SK-N-SH (cell line): Measurements from ENCODE around the gene NT5C1B. TPM values are rescaled to one million over a fixed set of nuclear protein-coding genes. Genes with fewer than 3 reads are reported as not detected.

Source experiments
- CTCF ChIA-PET: fragments of 300-600, 350-600 bp; formaldehyde crosslinking; extraction: SDS; loops from one replicate; lab custom pipeline; 2021; lab: Yijun Ruan, JAX
- POLR2A ChIA-PET: fragments of 350-600 bp; sonication (Branson Sonifier 250); formaldehyde crosslinking; extraction: SDS; loops from one replicate; lab custom pipeline; 2020; ENCODE audit warnings: antibody characterized with exemption, inconsistent platforms; lab: Yijun Ruan, JAX
- DNase-seq: peaks from one replicate; pipeline ENCODE4 v3.0.0; 2012
- H2AFZ ChIP-seq: fragments of 200-600 bp; sonication (generic); 2 replicates; pipeline ENCODE4 v1.8.1; 2016; ENCODE audit warnings: antibody characterized with exemption, mild to moderate bottlenecking, low read depth
- H3F3A ChIP-seq: fragments of 200-600 bp; sonication (generic); replicated peaks from 2 replicates; pipeline ENCODE3; 2016; ENCODE audit warnings: antibody characterized with exemption, mild to moderate bottlenecking; ENCODE audit not compliant: insufficient read depth
- H3K27ac ChIP-seq, 2 experiments: fragments of 200-500 bp in 1 of 2; fragments of 200-600 bp in 1 of 2; sonication (Bioruptor generic) in 1 of 2; sonication (generic), shearing (Covaris generic) in 1 of 2; 2 replicates each; pipeline versions ENCODE4 v1.5.1 to v1.6.1; 2014 to 2016; ENCODE audit warnings: low read depth in 2 of 2, inconsistent platforms in 1 of 2, low read length in 1 of 2, mild to moderate bottlenecking in 1 of 2, mixed read lengths in 1 of 2
- H3K27me3 ChIP-seq: fragments of 200-600 bp; sonication (generic), shearing (Covaris generic); 2 replicates; pipeline ENCODE4 v1.6.1; 2016; ENCODE audit warnings: mixed run types; ENCODE audit not compliant: insufficient read depth
- H3K36me3 ChIP-seq, 2 experiments: fragments of 200-500 bp in 1 of 2; fragments of 200-600 bp in 1 of 2; sonication (Bioruptor generic) in 1 of 2; sonication (generic) in 1 of 2; replicated peaks in 1 of 2; 2 replicates each; pipeline versions ENCODE3 to v1.5.1; 2014 to 2016; ENCODE audit warnings: low read length in 1 of 2, mild to moderate bottlenecking in 1 of 2; ENCODE audit not compliant: insufficient read depth in 2 of 2, control insufficient read depth in 1 of 2
- H3K4me1 ChIP-seq, 2 experiments: fragments of 200-500 bp in 1 of 2; fragments of 200-600 bp in 1 of 2; sonication (Bioruptor generic) in 1 of 2; sonication (generic), shearing (Covaris generic) in 1 of 2; 2 replicates each; pipeline versions ENCODE4 v1.5.1 to v1.6.1; 2014 to 2016; ENCODE audit warnings: low read depth in 1 of 2, low read length in 1 of 2, mixed run types in 1 of 2; ENCODE audit not compliant: insufficient read depth in 2 of 2, control insufficient read depth in 1 of 2
- H3K4me2 ChIP-seq: fragments of 200-600 bp; sonication (generic), shearing (Covaris generic); 2 replicates; pipeline ENCODE4 v1.6.1; 2017; ENCODE audit warnings: mixed run types
- H3K4me3 ChIP-seq, 2 experiments: fragments of 200-500 bp in 1 of 2; fragments of 200-600 bp in 1 of 2; sonication (Bioruptor generic) in 1 of 2; sonication (generic), shearing (Covaris generic) in 1 of 2; 2 replicates each; pipeline versions ENCODE4 v1.5.1 to v1.8.1; 2014 to 2016; ENCODE audit warnings: low read depth in 2 of 2, inconsistent platforms in 1 of 2, low read length in 1 of 2, mild to moderate bottlenecking in 1 of 2, mixed read lengths in 1 of 2, moderate library complexity in 1 of 2
- H3K79me2 ChIP-seq: fragments of 200-600 bp; sonication (generic); 2 replicates; pipeline ENCODE4 v1.8.1; 2017; ENCODE audit warnings: mild to moderate bottlenecking; ENCODE audit not compliant: insufficient read depth
- H3K9ac ChIP-seq: fragments of 200-600 bp; sonication (generic); 2 replicates; pipeline ENCODE4 v1.6.1; 2017; ENCODE audit warnings: mixed run types
- H3K9me2 ChIP-seq: fragments of 200-600 bp; sonication (generic); 2 replicates; pipeline ENCODE4 v1.6.1; 2017; ENCODE audit warnings: mixed run types
- H3K9me3 ChIP-seq: fragments of 200-600 bp; sonication (generic); 2 replicates; pipeline ENCODE4 v1.6.1; 2017; ENCODE audit warnings: mixed run types, mild to moderate bottlenecking, moderate library complexity
- H4K20me1 ChIP-seq: fragments of 200-600 bp; sonication (generic); 2 replicates; pipeline ENCODE4 v1.6.1; 2017; ENCODE audit warnings: mild to moderate bottlenecking, mixed run types; ENCODE audit not compliant: insufficient read depth
- CTCF ChIP-seq: fragments of 200-600 bp; sonication (generic); IDR thresholded peaks from 2 replicates; pipeline ENCODE4 v1.6.1; 2017; ENCODE audit warnings: antibody characterized with exemption, mild to moderate bottlenecking, moderate library complexity
- FOXJ3 ChIP-seq: sonication (generic); formaldehyde crosslinking; IDR thresholded peaks from 2 replicates; pipeline ENCODE4 v1.5.1; 2020; ENCODE audit warnings: mild to moderate bottlenecking, missing genetic modification reagents
- MEF2A ChIP-seq: IDR thresholded peaks from 2 replicates; pipeline ENCODE4 v1.4.0; 2012; ENCODE audit warnings: low read depth, borderline replicate concordance
- SIN3A ChIP-seq: IDR thresholded peaks from 2 replicates; pipeline ENCODE4 v1.6.1; 2012; ENCODE audit warnings: low read depth, mild to moderate bottlenecking, low read length, moderate library complexity, borderline replicate concordance
- TAF1 ChIP-seq: IDR thresholded peaks from 2 replicates; pipeline ENCODE4 v1.6.1; 2012; ENCODE audit warnings: low read depth, mild to moderate bottlenecking, low read length, moderate library complexity, borderline replicate concordance
- TEAD4 ChIP-seq: IDR thresholded peaks from 2 replicates; pipeline ENCODE4 v1.4.0; 2012; ENCODE audit warnings: mild to moderate bottlenecking, borderline replicate concordance; ENCODE audit not compliant: insufficient read depth
- WGBS: methylation state at CpG from one replicate; pipeline ENCODE4 v1.1.6; 2017; ENCODE audit warnings: low lambda C conversion rate; 5-methylcytosine and 5-hydroxymethylcytosine counted together
- polyA plus RNA-seq, 3 experiments: library from polyadenylated mRNA; depleted of rRNA; stranded (reverse); fragments of >200 nt; gene quantifications; 2 replicates each; pipeline ENCODE4 v1.2.3, GENCODE V29; 2012
- TF ChIP-seq, protein P1 (sequence below): IDR thresholded peaks from 2 replicates; pipeline ENCODE4 v1.4.0; 2012; ENCODE audit warnings: low read depth, borderline replicate concordance
- TF ChIP-seq, protein P2 (sequence below): IDR thresholded peaks from 2 replicates; pipeline ENCODE4; 2012

The NT5C1B gene
- polyA plus RNA-seq, 1 of the 3 experiments (the other 2 are of a cell fraction), result not detected

DNA sequence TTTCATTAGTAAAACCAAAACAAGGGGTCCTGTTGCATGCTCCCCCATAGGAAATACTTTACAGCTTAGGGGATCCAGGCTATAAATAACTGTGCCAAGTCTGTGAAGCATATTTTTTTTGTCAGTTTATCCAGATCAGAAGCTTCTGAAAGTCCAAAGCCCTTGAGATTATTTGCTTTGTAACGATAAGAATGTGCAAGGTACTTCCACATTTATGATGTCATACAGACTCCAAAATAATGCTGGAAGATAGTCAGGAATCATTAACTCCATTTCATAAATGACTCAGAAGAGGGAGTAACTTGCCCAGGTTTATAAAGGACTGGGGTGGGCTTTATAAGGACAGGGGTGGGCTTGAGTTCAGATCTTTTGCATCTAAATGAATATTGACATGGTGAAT, 58.2 kb downstream of the NT5C1B start:
- Histone ChIP-seq H2AFZ (no peak overlapping the region), H4K20me1 (no peaks in the 10 kb centered on the region), H3K27ac (no peak overlapping the region), H3K36me3 (no peaks in the 10 kb centered on the region), H3F3A (no peaks in the 10 kb centered on the region), H3K4me1 (peaks cover 0 to 4% of the 10 kb centered on the region in 2 experiments; a peak in 2 of 4 replicates), H3K79me2 (no peaks in the 10 kb centered on the region), H3K4me3 (no peak overlapping the region), H3K9me2 (no peaks in the 10 kb centered on the region), H3K9ac (no peak overlapping the region), H3K9me3 (no peaks in the 10 kb centered on the region), H3K4me2 (no peak overlapping the region), H3K27me3 (no peaks in the 10 kb centered on the region)
- ChIA-PET CTCF (interaction anchor here (1.1 to 4.3 kb wide), 2 partner anchors 10 to 15 kb away, joined by 3 to 55 read pairs; no protein-coding TSS in a partner anchor), POLR2A (no interaction called here)
- 76% methylated on average over 1 of the region's 1 CpG for WGBS
- DNase-seq, result no peak
- TF ChIP-seq MEF2A (no peak), SIN3A (no peak), TEAD4 (no peak), TAF1 (no peak), FOXJ3 (no peak)
- TF ChIP-seq, protein P1, sequence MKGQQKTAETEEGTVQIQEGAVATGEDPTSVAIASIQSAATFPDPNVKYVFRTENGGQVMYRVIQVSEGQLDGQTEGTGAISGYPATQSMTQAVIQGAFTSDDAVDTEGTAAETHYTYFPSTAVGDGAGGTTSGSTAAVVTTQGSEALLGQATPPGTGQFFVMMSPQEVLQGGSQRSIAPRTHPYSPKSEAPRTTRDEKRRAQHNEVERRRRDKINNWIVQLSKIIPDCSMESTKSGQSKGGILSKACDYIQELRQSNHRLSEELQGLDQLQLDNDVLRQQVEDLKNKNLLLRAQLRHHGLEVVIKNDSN, result no peak
- TF ChIP-seq, protein P2, sequence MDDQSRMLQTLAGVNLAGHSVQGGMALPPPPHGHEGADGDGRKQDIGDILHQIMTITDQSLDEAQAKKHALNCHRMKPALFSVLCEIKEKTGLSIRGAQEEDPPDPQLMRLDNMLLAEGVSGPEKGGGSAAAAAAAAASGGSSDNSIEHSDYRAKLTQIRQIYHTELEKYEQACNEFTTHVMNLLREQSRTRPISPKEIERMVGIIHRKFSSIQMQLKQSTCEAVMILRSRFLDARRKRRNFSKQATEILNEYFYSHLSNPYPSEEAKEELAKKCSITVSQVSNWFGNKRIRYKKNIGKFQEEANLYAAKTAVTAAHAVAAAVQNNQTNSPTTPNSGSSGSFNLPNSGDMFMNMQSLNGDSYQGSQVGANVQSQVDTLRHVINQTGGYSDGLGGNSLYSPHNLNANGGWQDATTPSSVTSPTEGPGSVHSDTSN, result no peak

DNA sequence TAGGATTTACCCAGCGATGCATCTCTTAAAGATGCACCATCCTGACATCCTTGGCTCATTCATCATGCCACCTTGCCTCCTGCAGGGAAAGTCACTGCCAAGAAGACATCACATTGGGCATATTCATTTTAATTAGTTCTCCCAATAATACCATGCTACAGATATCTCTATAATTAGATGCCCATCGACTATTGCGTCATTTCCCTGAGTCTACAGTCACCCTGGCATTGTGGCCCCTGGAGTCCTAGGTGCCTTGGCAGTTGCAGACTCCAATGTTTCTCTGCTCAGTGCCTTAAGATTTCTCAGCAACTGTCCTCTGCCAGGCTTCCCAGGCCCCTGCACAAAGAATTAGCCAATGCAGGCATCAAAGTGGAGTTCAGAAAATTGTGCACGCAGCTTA, 61.5 kb downstream of the NT5C1B start:
- H3K9me2 ChIP-seq, result no peaks in the 10 kb centered on the region
- ChIA-PET CTCF (interaction anchor here (1.1 kb wide), 2 partner anchors 8 to 161 kb away, joined by 3 to 8 read pairs; no protein-coding TSS in a partner anchor), POLR2A (no interaction called here)
- DNase-seq, result no peak
- TF ChIP-seq, protein P2, result peak; percentile 45; the same call in 1 of the 2 replicates
- TF ChIP-seq CTCF, result no peak
- no peak overlapping the region for H3K4me3 ChIP-seq
- H3K4me2 ChIP-seq, result no peak overlapping the region
- 76% methylated on average over 4 of the region's 4 CpGs for WGBS
- no peaks in the 10 kb centered on the region for H4K20me1 ChIP-seq
- H3F3A ChIP-seq, result no peaks in the 10 kb centered on the region
- no peaks in the 10 kb centered on the region for H3K27me3 ChIP-seq
- no peaks in the 10 kb centered on the region for H3K79me2 ChIP-seq
- no peaks in the 10 kb centered on the region for H3K36me3 ChIP-seq
- H2AFZ ChIP-seq, result no peak overlapping the region
- H3K27ac ChIP-seq, result no peak overlapping the region
- H3K9me3 ChIP-seq, result no peaks in the 10 kb centered on the region
- peaks cover 4 to 5% of the 10 kb centered on the region in 2 experiments; a peak in 3 of 4 replicates for H3K4me1 ChIP-seq
- H3K9ac ChIP-seq, result no peak overlapping the region
